Caco-2 (cell line): ENCODE results near the gene TMEM125. TPM values are rescaled to one million over a fixed set of nuclear protein-coding genes. Genes with fewer than 3 reads are reported as not detected.

Experiments used
- BruUV-seq: library from RNA; stranded (reverse); fragments of 400-500 nt; replicated peaks from 2 replicates; lab custom pipeline; 2021; lab: Mats Ljungman, UMichigan
- CTCF ChIA-PET: fragments of 300-600 bp; sonication (Branson Sonifier 250); formaldehyde crosslinking; loops from one replicate; lab custom pipeline; 2022; ENCODE audit warnings: antibody characterized with exemption; lab: Charles Lee
- POLR2A ChIA-PET: fragments of 300-600 bp; sonication (Branson Sonifier 250); formaldehyde crosslinking; loops from one replicate; lab custom pipeline; 2022; ENCODE audit warnings: antibody characterized with exemption; lab: Charles Lee
- DNase-seq, 2 experiments: peaks; one replicate each; pipeline versions ENCODE4 v3.0.0 to v3.0.0-alpha.2; 2020 to 2022
- H3K27me3 ChIP-seq: replicated peaks from 2 replicates; pipeline ENCODE4 v1.6.0; 2011; ENCODE audit warnings: low read length; ENCODE audit not compliant: control insufficient read depth, insufficient read depth
- H3K36me3 ChIP-seq: 2 replicates; pipeline ENCODE4 v1.5.1; 2011; ENCODE audit warnings: low read length; ENCODE audit not compliant: control insufficient read depth, insufficient read depth
- H3K4me1 ChIP-seq: fragments of 250-450 bp; sonication (Bioruptor Pico); 2 replicates; pipeline ENCODE4 v1.5.1; 2020; ENCODE audit warnings: mild to moderate bottlenecking
- H3K4me3 ChIP-seq: 2 replicates; pipeline ENCODE4 v1.5.1; 2011; ENCODE audit warnings: low read depth, mild to moderate bottlenecking, control low read depth, low read length
- H3K9me3 ChIP-seq: fragments of 250-450 bp; sonication (Bioruptor Pico); 2 replicates; pipeline ENCODE4 v1.5.1; 2020; ENCODE audit warnings: mild to moderate bottlenecking, moderate library complexity
- H3K27ac Mint-ChIP-seq: one replicate; pipeline ENCODE4 v1.8.0; 2022; ENCODE audit warnings: mixed read lengths; ENCODE audit not compliant: unreplicated experiment
- H3K27me3 Mint-ChIP-seq: one replicate; pipeline ENCODE4 v1.8.0; 2022; ENCODE audit warnings: mixed read lengths; ENCODE audit not compliant: insufficient read depth, unreplicated experiment
- H3K36me3 Mint-ChIP-seq: one replicate; pipeline ENCODE4 v1.8.0; 2022; ENCODE audit warnings: mild to moderate bottlenecking, mixed read lengths; ENCODE audit not compliant: insufficient read depth, unreplicated experiment
- H3K4me1 Mint-ChIP-seq: one replicate; pipeline ENCODE4 v1.8.0; 2022; ENCODE audit warnings: low read depth, mixed read lengths; ENCODE audit not compliant: unreplicated experiment
- H3K4me3 Mint-ChIP-seq: one replicate; pipeline ENCODE4 v1.8.0; 2022; ENCODE audit warnings: mild to moderate bottlenecking, moderate library complexity, mixed read lengths; ENCODE audit not compliant: unreplicated experiment
- H3K9me3 Mint-ChIP-seq: one replicate; pipeline ENCODE4 v1.8.0; 2022; ENCODE audit warnings: mixed read lengths; ENCODE audit not compliant: unreplicated experiment
- CTCF ChIP-seq, 2 experiments: fragments of 200-600 bp in 1 of 2; IDR thresholded peaks; 1 replicate in 1 of 2; 2 replicates in 1 of 2; pipeline versions ENCODE4 v1.5.1 to v1.8.0; 2011 to 2022; ENCODE audit warnings: antibody characterized with exemption in 1 of 2, control low read depth in 1 of 2, inconsistent platforms in 1 of 2, low read depth in 1 of 2, low read length in 1 of 2, mild to moderate bottlenecking in 1 of 2, moderate library complexity in 1 of 2; ENCODE audit not compliant: insufficient read depth in 1 of 2, severe bottlenecking in 1 of 2, unreplicated experiment in 1 of 2
- intact Hi-C: fragments of 100-400 bp; cut with micrococcal nuclease; formaldehyde crosslinking; loops from one replicate; pipeline ENCODE4 v1.10.0; 2022; ENCODE audit not compliant: unreplicated experiment
- total RNA-seq: library from RNA; stranded (reverse); gene quantifications from 2 replicates; pipeline ENCODE4 v1.2.3, GENCODE V29; 2022

TMEM125 gene
- total RNA-seq, 1 experiment from 2014 or later: 25.9 TPM

DNA sequence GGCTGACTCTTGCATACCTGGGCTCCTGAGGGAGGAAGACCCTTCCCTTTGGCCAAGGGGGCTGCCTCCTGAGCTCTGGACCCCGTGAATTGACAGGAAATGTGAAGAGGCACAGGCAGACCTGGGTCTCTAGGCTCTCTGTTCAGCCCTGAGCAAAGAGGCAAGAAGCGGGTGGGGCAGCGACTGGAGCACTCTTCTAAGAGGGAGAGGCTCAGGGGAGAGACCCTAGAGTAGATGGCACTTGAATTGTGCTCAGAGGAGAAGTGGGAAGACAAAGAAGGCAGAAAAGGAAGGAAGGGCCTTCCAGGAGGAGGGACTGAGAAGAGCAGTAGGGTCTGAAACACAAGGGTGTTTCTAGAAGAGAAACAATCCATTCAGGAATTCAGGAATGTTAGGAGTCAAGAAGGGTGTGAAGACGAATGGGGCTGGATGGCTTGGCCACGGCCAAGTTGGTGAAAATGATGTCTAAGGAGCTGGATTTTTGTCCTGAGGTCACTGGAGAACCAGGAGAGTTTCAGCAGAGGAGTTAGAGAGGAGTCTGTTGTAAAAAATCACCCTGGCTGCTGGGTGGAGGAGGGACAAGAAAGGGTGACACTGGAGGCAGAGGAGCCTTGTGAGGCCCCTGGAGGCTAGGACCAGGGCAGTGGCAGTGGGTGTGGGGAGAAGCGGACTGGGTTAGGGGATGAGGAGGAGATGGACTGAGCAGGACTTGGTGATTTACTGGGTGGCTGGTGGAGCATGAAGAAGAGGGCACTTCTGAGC lies 36.3 kb downstream of the TMEM125 start:
- no peak for DNase-seq
- Histone ChIP-seq H3K4me3 (no peak overlapping the region), H3K9me3 (no peaks in the 10 kb centered on the region), H3K4me1 (no peaks in the 10 kb centered on the region), H3K27me3 (no peaks in the 10 kb centered on the region), H3K36me3 (no peaks in the 10 kb centered on the region)
- no TSS peak for BruUV-seq
- CTCF ChIA-PET: no interaction called here
- POLR2A ChIA-PET: no interaction called here
- Mint-ChIP-seq H3K27ac (no peak overlapping the region), H3K4me1 (peaks cover 12% of the 10 kb centered on the region), H3K9me3 (no peaks in the 10 kb centered on the region), H3K4me3 (no peak overlapping the region), H3K36me3 (no peaks in the 10 kb centered on the region), H3K27me3 (no peaks in the 10 kb centered on the region)
- intact Hi-C loops: no loop called here
- no peak for TF ChIP-seq CTCF (IDR thresholded peaks at IDR 0.05; ENCODE audit: insufficient read depth in 1 of 2, low read depth in 1 of 2, low read length in 1 of 2, severe bottlenecking in 1 of 2, unreplicated experiment in 1 of 2)

GRCh38 chr1:43306688-43307457 lies 37.1 kb downstream of the TMEM125 start:
- CTCF ChIA-PET: no interaction called here
- POLR2A ChIA-PET: no interaction called here
- Mint-ChIP-seq H3K4me3 (no peak overlapping the region), H3K36me3 (no peaks in the 10 kb centered on the region), H3K27ac (no peak overlapping the region), H3K9me3 (no peaks in the 10 kb centered on the region), H3K4me1 (peaks cover 12% of the 10 kb centered on the region), H3K27me3 (no peaks in the 10 kb centered on the region)
- no peak for DNase-seq
- intact Hi-C loops: no loop called here
- Histone ChIP-seq H3K4me1 (no peaks in the 10 kb centered on the region), H3K9me3 (no peaks in the 10 kb centered on the region), H3K4me3 (no peak overlapping the region), H3K27me3 (no peaks in the 10 kb centered on the region), H3K36me3 (no peaks in the 10 kb centered on the region)
- BruUV-seq: no TSS peak
- no peak for TF ChIP-seq CTCF (IDR thresholded peaks at IDR 0.05; ENCODE audit: insufficient read depth in 1 of 2, low read depth in 1 of 2, low read length in 1 of 2, severe bottlenecking in 1 of 2, unreplicated experiment in 1 of 2)

DNA sequence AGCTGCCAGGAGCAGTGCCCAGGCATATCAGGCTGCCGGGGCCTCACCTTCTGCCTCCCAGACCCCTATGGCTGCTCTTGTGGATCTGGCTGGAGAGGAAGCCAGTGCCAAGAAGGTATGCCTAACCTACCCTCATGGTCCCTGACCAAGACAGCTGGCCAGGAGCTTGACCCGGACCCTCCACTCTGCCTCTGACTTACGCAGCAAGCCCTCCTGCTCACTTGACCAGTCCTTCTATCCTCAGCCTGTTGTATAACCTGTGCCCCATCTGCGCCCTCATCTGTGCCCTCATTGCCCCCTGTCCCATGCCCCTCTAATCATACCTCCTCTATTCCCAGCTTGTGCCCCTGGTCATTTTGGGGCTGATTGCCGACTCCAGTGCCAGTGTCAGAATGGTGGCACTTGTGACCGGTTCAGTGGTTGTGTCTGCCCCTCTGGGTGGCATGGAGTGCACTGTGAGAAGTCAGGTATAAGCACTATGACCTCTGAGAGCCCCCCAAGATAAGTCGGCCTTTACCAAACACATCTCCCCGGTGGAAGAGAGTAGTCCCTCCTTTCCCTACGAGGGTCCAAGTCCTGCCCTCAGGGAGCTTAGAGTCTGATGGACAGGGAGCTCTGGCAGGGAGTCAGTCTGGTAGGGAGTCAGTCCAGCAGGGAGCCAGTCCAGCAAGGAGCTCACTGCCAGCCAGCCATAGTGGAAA lies 37.8 kb downstream of the TMEM125 start:
- no peaks in the 10 kb centered on the region for H3K36me3 Mint-ChIP-seq

More for the DNA sequence above, 37.8 kb downstream of the TMEM125 start:
- Mint-ChIP-seq H3K27ac (no peak overlapping the region), H3K9me3 (no peaks in the 10 kb centered on the region), H3K27me3 (no peaks in the 10 kb centered on the region), H3K4me1 (peaks cover 6% of the 10 kb centered on the region), H3K4me3 (no peak overlapping the region)
- no peak for DNase-seq
- POLR2A ChIA-PET: no interaction called here
- CTCF ChIA-PET: no interaction called here
- Histone ChIP-seq H3K4me1 (no peaks in the 10 kb centered on the region), H3K4me3 (no peak overlapping the region), H3K9me3 (no peaks in the 10 kb centered on the region), H3K27me3 (no peaks in the 10 kb centered on the region), H3K36me3 (no peaks in the 10 kb centered on the region)
- intact Hi-C loops: no loop called here
- TF ChIP-seq CTCF (IDR thresholded peaks at IDR 0.05; ENCODE audit: insufficient read depth in 1 of 2, low read depth in 1 of 2, low read length in 1 of 2, severe bottlenecking in 1 of 2, unreplicated experiment in 1 of 2): no peak
- BruUV-seq: no TSS peak
